ENCODE data around the gene SLC4A11.

The SLC4A11 gene

DNA sequence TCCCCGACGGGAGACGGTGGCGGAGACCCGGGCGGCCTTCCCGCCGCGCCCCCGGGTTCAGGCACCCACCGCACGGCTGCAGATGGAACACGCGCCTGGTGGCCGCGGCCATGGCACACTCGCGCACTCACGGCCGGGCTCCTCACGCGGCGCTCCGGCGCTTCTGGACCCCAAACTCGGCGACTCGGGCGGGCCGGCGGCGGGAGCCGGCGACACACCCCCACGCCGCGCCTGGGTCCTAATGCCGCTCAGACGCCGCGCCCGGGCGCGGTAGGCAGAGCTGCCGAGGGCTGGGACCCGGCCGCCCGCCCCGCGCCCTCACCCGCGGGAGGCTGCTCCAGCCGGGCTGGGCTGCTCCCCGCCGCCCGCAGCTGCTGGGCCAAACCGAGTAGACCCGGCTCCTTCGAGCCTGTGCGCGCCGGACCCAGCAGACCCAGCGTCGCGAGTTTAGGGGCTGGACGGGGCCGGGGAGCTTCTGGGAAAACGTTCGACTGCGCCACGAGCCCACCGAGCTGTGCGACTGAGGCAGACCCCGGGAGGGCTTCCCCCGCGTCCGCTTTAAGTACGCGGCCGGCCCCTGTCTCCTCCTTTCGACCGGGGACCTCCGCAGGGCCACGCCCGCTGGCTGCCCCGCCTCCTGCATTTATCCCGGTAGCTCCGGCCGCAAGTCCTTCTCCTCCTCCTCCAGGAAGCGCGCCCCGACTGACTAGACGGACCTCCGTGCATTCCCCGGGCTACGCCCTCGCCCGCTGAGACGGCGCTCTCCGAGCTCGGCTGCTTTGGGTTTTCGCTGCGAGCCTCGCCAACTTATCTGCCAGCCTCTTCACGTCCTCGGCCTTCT is at the start of gene SLC4A11:
SLC4A11 (minus strand) TSS at position 165 of the 841 bp plus-strand sequence; CDS start at position 112, 53 bp downstream.
- H3K9me3 ChIP-seq (ENCODE audit: severe bottlenecking) = no peaks in the 10 kb centered on the region
- H3K36me3 ChIP-seq (ENCODE audit: low read depth) = no peaks in the 10 kb centered on the region
- H3K4me1 ChIP-seq (ENCODE audit: insufficient read depth, poor library complexity, severe bottlenecking) = peaks cover 9% of the 10 kb centered on the region
- TF ChIP-seq, protein P1, sequence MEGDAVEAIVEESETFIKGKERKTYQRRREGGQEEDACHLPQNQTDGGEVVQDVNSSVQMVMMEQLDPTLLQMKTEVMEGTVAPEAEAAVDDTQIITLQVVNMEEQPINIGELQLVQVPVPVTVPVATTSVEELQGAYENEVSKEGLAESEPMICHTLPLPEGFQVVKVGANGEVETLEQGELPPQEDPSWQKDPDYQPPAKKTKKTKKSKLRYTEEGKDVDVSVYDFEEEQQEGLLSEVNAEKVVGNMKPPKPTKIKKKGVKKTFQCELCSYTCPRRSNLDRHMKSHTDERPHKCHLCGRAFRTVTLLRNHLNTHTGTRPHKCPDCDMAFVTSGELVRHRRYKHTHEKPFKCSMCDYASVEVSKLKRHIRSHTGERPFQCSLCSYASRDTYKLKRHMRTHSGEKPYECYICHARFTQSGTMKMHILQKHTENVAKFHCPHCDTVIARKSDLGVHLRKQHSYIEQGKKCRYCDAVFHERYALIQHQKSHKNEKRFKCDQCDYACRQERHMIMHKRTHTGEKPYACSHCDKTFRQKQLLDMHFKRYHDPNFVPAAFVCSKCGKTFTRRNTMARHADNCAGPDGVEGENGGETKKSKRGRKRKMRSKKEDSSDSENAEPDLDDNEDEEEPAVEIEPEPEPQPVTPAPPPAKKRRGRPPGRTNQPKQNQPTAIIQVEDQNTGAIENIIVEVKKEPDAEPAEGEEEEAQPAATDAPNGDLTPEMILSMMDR (IDR thresholded peaks at IDR 0.05; ENCODE audit: poor library complexity, severe bottlenecking) = no peak
- H3K27ac ChIP-seq (ENCODE audit: poor library complexity, severe bottlenecking) = peak within 1 kb of the TSS; percentile 0
- H3K27me3 ChIP-seq (ENCODE audit: insufficient read depth, poor library complexity, severe bottlenecking) = peaks cover 6% of the 10 kb centered on the region
- peak; percentile 60 for ATAC-seq (ENCODE audit: low read depth)
- peak within 1 kb of the TSS; percentile 57 for H3K4me3 ChIP-seq (ENCODE audit: severe bottlenecking)
- peak; percentile 86 for DNase-seq (ENCODE audit: low spot score)

DNA sequence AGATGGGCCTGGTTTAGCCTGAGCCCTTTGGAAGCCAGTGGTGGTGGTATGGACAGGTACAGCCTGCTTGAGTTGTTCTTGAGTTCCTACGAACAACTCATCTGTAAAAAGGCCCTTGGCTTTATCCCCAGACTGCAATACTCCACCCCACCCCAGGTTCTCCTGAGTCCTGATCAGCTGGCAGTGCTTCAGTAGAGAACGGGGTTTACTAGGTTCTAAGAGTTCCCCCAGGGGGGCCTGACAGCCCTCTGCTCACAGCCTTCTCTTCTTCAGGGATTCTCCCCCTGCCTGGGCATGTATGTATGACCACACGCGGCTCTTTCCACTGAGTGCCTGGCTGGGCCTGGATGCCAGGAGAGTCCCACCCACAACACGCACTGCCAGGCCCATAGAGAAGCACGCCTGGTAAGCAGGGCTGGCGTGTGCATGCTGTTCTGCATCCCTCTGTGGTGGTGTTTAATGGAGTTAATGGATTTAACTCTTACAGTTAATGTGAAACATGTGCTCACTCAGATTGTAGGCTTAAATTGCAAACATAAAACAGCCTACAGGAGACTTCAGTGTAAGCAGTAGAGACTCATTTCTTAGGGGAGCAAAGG is 44.3 kb upstream of the SLC4A11 start:
- H3K4me3 ChIP-seq (ENCODE audit: severe bottlenecking) = no peak overlapping the region
- peaks cover 31% of the 10 kb centered on the region for H3K36me3 ChIP-seq (ENCODE audit: low read depth)
- ATAC-seq (ENCODE audit: low read depth) (no peak), DNase-seq (ENCODE audit: low spot score) (no peak)
- H3K27me3 ChIP-seq (ENCODE audit: insufficient read depth, poor library complexity, severe bottlenecking) = no peaks in the 10 kb centered on the region
- no peak overlapping the region for H3K27ac ChIP-seq (ENCODE audit: poor library complexity, severe bottlenecking)
- no peaks in the 10 kb centered on the region for H3K4me1 ChIP-seq (ENCODE audit: insufficient read depth, poor library complexity, severe bottlenecking)
- TF ChIP-seq, protein P1 (IDR thresholded peaks at IDR 0.05; ENCODE audit: poor library complexity, severe bottlenecking) = no peak
- H3K9me3 ChIP-seq (ENCODE audit: severe bottlenecking) = no peaks in the 10 kb centered on the region

DNA sequence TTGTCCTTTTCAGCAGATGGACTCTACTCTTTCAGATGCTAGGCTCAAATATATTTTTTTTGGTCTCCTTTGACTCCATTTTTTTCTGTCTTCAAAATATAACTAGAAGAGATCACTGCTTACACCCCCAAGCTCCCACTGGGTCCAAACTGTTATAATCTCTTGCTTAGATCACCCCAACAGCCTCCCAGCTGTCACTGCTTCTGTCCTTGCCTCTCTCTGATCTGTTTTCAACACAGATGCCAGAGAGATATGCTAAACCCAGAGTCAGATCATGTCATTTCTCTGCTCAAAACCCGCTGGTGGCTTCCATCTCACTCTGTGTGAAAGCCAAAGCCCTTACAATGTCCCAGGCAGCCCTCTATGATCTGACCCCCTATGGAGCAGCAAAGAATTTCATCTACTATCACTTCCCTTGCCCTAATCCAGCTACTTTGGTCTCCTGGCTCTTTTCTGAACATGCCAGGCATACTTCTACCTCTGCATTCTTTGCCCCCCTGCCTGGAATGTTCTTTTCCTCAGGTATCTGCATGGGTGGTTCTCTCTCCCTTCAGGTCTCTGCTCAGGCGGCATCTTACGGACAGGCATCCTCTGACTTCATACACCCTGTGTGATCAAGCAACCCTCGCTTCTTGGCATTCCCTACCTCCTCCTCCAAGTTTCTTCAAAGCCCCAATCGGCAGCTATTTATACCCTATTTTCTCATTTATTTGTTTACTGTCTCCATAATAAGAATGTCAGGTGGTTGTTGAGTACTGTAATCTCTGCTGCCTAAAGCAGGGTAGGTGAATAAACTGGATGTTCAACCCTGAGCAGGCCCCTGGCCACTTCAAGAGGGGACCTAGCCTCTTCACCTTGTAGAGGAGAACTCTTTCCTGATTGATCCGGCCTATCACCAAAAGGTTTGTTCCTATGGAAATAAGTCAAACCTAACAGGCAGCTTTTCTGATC is 43.6 kb upstream of the SLC4A11 start:
- ATAC-seq (ENCODE audit: low read depth) = no peak
- no peaks in the 10 kb centered on the region for H3K27me3 ChIP-seq (ENCODE audit: insufficient read depth, poor library complexity, severe bottlenecking)
- no peaks in the 10 kb centered on the region for H3K4me1 ChIP-seq (ENCODE audit: insufficient read depth, poor library complexity, severe bottlenecking)
- peaks cover 39% of the 10 kb centered on the region for H3K36me3 ChIP-seq (ENCODE audit: low read depth)
- no peak for DNase-seq (ENCODE audit: low spot score)
- TF ChIP-seq, protein P1 (IDR thresholded peaks at IDR 0.05; ENCODE audit: poor library complexity, severe bottlenecking) = no peak
- H3K9me3 ChIP-seq (ENCODE audit: severe bottlenecking) = no peaks in the 10 kb centered on the region
- H3K27ac ChIP-seq (ENCODE audit: poor library complexity, severe bottlenecking) = no peak overlapping the region
- H3K4me3 ChIP-seq (ENCODE audit: severe bottlenecking) = no peak overlapping the region

DNA sequence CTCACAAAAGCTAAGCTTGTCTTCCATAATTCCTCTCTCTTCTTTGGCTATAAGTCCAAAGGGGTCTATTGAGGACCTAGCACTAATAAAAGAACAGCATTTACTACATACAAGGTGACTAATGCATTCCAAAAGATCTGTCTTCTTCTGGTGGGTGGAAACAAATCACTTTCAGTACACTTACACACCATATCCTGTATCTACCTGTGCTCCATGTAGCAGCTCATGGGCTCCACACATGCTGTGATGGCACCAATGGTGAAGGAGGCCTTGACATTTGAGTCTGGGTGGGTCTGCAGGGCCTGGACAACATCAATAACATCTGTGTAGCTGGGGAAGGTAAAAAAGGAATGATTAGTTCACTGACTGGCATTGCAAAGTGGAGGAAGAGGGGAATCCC is 42.4 kb upstream of the SLC4A11 start:
- ATAC-seq (ENCODE audit: low read depth) (no peak), DNase-seq (ENCODE audit: low spot score) (no peak)
- TF ChIP-seq, protein P1 (IDR thresholded peaks at IDR 0.05; ENCODE audit: poor library complexity, severe bottlenecking) = no peak
- H3K4me1 ChIP-seq (ENCODE audit: insufficient read depth, poor library complexity, severe bottlenecking) = no peaks in the 10 kb centered on the region
- no peaks in the 10 kb centered on the region for H3K27me3 ChIP-seq (ENCODE audit: insufficient read depth, poor library complexity, severe bottlenecking)
- no peak overlapping the region for H3K27ac ChIP-seq (ENCODE audit: poor library complexity, severe bottlenecking)
- H3K4me3 ChIP-seq (ENCODE audit: severe bottlenecking) = no peak overlapping the region
- no peaks in the 10 kb centered on the region for H3K9me3 ChIP-seq (ENCODE audit: severe bottlenecking)
- H3K36me3 ChIP-seq (ENCODE audit: low read depth) = peaks cover 47% of the 10 kb centered on the region

Data from RWPE2 (cell line).